G401.6 (cell line): ENCODE results near the gene PRADC1.

Experiments
- FAIRE-seq: peaks from 2 replicates; lab custom pipeline; 2012; peaks lifted over from hg19 to GRCh38; lab: Jason Lieb, UNC

PRADC1 gene

DNA sequence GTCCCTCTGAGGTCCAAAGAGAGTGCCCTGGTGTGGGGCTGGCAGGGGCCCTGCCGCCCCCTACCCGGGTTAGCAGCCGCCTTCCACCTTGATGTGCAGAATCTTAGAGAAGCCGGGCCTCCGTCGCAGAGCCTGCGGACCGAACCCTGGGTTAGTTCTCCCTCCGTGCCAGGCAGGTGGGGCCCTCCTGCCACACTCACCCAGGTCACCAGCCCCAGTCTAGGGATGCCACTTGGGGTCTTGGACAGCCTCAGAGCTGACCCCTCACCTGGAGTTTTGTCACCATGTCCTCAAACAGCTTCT lies 25.8 kb upstream of the PRADC1 start:
- FAIRE-seq: no peak

GRCh38 chr2:73258186-73258912 lies 25.3 kb upstream of the PRADC1 start:
- no peak for FAIRE-seq

DNA sequence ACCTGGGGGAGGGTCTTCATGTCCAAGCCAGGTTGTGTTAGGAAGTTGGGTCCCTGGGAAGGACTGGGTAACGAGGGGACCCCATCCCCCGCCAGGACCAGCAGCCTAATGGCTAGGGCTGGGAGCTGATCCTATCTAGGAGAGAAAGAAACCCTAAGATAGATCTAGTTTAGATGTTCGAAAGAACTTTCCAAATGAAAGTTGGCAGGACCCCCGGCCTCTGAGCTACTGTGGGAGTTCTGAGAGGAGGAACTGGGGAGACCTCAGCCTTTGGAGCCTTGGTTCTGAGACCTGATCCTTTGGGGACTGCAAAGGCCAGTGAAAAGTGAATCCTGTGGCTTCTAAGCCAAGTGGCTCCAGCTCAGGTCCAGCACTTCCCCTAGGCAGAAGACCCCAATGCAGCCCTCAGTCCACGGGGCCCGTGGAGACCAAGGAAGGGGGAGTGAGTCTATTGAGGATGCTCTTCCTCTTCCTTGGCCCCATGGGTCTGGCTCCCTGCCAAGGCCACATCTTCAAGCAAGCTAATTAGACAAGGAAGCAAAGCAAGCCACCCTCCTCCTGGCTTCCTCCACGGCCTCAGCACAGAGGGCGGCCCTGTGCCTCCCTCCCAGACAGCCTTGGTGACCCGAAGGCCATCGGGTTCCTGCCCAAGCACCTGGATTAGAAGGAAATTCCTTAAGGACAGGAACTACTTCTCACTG lies 24.5 kb upstream of the PRADC1 start:
- FAIRE-seq: no peak

DNA sequence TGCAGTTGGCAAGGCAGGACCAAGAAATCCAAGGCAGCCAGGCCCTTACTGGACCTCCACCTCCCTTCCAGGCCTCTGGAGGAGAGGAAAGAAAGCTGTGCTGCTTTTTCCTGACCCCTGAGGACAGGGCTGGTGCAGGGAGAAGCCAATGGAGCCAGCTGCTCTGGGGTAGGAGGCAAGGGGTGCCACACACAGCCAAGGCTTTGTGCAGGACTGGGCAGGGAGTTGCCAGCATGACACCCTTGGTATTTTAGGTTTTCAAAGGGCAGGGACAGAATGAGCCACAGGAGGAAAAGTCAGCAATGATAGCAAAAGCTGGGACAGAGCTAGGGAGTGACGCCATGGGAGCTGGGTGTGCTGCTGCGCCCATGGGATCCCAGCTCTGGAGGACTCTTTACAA lies 24.0 kb upstream of the PRADC1 start:
- FAIRE-seq: no peak

- no peak for FAIRE-seq
Observed at GRCh38 chr2:73256618-73256922, 23.5 kb upstream of the PRADC1 start.

DNA sequence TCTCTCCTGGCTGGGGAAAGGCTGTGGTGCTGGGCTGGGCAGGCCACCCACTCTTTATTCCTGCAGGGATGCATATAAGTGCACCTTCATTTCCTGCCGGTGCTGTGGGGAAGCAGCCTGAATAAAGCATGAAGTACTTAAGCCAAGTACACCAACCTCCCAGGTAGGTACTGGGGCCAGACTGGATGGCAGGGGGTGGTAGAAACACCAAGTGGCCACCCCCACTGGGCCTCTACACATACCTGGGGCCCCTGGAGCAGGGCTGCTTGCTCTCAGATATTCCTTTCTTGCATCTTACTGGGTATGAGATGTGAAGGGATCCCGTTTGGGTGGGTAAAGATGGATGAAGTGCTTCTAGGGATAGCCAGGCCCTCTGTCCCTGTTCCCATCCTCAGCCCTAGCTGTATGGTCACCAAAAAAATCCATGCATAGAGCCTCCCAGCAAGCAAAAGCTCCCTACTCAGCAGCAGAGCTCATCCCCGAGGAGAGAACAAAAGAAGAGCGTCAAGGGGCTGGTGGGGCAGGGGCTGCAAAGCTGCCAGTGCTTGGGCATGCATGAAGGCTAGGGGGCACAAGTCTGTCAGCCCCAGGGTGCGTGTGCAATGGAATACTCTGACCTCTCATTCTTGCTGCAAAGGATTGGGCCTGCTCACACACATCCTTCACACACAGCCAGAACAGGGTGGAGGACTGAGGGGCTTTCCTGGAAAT lies 23.0 kb upstream of the PRADC1 start:
- FAIRE-seq: no peak

- FAIRE-seq: no peak
Observed at GRCh38 chr2:73255007-73255644, 22.1 kb upstream of the PRADC1 start.

DNA sequence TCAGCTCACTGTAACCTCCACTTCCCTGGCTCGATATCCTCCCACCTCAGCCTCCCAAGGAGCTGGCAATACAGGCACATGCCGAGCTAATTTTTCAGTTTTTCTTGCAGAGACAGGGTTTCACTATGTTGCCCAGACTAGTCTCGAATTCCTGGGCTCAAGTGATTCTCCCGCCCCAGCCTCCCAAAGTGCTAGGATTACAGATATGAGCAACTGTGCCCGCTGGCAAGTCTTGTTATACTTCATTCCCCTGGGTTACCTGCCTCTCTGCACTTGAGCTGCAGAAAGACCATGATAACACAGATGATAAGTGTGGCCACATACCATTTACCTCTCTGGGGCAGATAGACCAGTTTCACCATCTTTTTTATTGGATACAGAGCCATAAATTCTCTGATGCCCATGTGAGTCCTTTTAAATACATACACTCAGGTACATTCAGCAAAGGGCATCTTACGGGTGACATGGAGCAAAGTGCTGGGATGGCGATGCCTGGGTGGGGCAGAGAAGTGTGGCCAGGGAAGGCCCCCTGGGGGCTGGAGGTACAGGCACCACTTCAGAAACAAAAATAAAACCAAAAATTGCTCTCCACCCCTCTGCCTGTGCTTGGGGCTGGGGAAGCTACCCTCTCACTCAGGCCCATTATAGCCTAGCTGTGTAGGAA lies 21.4 kb upstream of the PRADC1 start:
- no peak for FAIRE-seq

- no peak for FAIRE-seq
Observed at GRCh38 chr2:73253901-73254300, 20.9 kb upstream of the PRADC1 start.

DNA sequence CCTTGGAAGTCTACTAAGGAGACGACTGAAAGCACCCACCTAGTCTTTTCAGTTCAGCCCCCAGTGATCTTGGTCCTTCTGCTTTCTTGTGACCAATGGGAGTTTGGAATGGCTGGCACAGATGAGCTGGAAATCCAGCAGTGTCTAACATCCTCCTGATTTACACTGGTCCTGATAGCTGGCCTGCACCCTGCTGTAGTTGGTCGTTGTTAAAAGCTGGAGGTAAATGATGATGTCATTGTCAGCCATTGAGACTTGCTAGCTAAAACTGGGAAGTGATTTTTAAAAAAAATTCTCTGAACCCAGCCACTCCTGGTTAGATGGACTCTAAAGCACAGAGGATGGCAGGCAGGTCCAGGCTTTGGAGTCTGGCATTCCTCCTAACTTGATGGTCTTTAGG lies 20.4 kb upstream of the PRADC1 start:
- no peak for FAIRE-seq

DNA sequence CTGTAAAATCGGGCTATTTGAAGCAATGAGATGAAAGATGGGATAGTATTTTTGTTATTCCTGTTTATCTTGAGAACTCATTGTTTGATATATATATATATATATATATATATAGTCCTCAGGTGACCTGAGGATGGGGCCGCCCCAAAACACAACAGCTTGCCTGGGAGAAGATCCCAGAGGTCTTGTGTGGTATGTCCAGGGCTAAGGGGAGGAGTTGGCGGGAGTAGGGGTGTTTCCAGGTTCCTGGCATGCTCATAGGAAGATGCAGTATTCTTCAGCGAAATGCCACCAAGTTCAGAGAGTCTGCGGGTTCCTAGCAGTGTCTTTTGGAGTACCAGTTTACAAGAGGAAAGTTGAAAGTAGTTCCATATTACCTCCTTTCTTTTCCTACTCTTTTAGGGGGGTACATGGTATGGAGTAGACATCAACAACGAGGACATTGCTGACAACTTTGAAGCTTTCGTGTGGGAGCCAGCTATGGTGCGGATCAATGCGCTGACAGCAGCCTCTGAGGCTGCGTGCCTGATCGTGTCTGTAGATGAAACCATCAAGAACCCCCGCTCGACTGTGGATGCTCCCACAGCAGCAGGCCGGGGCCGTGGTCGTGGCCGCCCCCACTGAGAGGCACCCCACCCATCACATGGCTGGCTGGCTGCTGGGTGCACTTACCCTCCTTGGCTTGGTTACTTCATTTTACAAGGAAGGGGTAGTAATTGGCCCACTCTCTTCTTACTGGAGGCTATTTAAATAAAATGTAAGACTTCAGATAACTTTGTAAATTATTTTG lies 19.4 kb upstream of the PRADC1 start:
- no peak for FAIRE-seq

- no peak for FAIRE-seq
Observed at GRCh38 chr2:73250872-73251846, 18.1 kb upstream of the PRADC1 start.

DNA sequence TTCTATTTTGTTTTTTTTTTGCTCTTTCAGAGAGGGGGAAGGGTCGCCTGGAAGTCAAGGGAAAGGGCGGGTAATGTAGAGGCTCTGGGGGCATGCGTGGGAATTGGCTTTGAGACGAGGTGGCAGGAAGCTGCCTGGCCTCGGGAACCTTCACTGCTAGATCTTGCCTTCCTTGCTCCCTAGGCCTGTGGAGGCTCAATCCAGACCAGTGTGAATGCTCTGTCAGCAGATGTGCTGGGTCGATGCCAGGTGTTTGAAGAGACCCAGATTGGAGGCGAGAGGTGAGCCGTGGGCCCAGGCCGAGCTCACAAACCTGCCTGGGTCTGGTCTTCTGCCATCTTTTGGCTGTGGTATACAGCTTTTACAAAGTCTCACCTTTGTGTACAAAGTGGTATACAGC lies 16.6 kb upstream of the PRADC1 start:
- FAIRE-seq: no peak

- no peak for FAIRE-seq
Observed at GRCh38 chr2:73246850-73247249, 13.8 kb upstream of the PRADC1 start.

GRCh38 chr2:73244580-73244979 lies 11.5 kb upstream of the PRADC1 start:
- FAIRE-seq: no peak

- FAIRE-seq: no peak
Observed at GRCh38 chr2:73243884-73244570, 11.0 kb upstream of the PRADC1 start.

DNA sequence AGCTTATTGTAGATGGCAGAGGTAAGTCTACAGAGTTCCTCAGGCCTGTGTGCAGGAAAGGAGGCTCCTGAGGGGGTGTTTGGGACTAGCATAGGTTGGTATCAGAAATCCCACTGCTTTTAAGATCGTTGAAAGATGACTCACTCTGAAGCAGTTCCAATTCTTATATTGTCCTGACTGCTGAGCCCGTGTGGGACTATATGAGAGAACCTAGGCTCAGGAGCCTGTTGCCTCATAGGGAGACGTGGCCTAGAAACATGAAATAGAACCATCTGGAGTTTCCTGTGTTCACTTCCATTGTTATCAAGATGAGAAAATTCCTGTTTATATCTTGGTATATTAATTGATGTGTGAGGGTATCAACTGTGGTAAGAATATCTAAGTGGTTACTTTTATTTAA lies 6.7 kb upstream of the PRADC1 start:
- no peak for FAIRE-seq

DNA sequence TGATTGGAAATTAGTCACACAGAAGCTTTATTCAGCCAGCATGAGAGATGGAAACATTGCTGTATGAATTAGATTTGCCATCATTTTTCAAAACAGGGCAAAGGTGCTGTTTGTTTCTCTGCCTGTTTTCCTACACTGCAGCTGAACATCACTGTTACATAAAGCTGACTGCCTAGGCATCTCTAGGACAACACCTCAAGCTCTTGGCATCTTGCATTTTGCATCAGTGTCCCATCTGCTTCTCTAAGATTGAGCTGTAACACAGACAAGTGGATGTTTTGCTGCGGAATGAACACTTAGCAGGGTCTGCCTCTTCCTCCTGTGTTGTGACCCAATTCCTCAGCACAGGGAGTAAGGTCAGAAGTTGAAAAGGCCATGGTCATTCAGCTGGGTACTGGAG lies 5.9 kb upstream of the PRADC1 start:
- no peak for FAIRE-seq

- FAIRE-seq: no peak
Observed at GRCh38 chr2:73238149-73238548, 5.1 kb upstream of the PRADC1 start.

- no peak for FAIRE-seq
Observed at GRCh38 chr2:73237168-73237567, 4.1 kb upstream of the PRADC1 start.
